SKM-1 (cell line): ENCODE data around the gene IL21R.
"Not testable (repeated sequence)": the region's sequence is repeated elsewhere in the genome, so short reads cannot be mapped to it uniquely, and the experiment has no call there.

Experiments used
- DNase-seq: peaks from one replicate; lab custom pipeline; 2025; ENCODE audit not compliant: unreplicated experiment; lab: John Stamatoyannopoulos, UW

IL21R gene

GRCh38 chr16:27400751-27401620 lies 988 bp upstream of the IL21R start:
- peak; percentile 17 for DNase-seq

- DNase-seq: no peak
Measured at GRCh38 chr16:27402569-27402963, 592 bp downstream of the IL21R start.

- DNase-seq: no peak
Measured at GRCh38 chr16:27402964-27403600, 1.1 kb downstream of the IL21R start.

GRCh38 chr16:27403601-27403992 lies 1.6 kb downstream of the IL21R start:
- DNase-seq: no peak

- no peak for DNase-seq
Measured at GRCh38 chr16:27404163-27404823, 2.3 kb downstream of the IL21R start.

- DNase-seq: no peak
Measured at GRCh38 chr16:27405546-27406451, 3.8 kb downstream of the IL21R start.

- no peak for DNase-seq
Measured at GRCh38 chr16:27406511-27407128, 4.6 kb downstream of the IL21R start.

GRCh38 chr16:27407133-27407532 lies 5.2 kb downstream of the IL21R start:
- no peak for DNase-seq

GRCh38 chr16:27408012-27408601 lies 6.1 kb downstream of the IL21R start:
- no peak for DNase-seq

GRCh38 chr16:27408602-27409031 lies 6.6 kb downstream of the IL21R start:
- DNase-seq: no peak

- DNase-seq: not testable (repeated sequence)
Measured at GRCh38 chr16:27409958-27410357, 8.0 kb downstream of the IL21R start.

- DNase-seq: no peak
Measured at GRCh38 chr16:27410761-27411160, 8.8 kb downstream of the IL21R start.

- DNase-seq: no peak
Measured at GRCh38 chr16:27413956-27414355, 12.0 kb downstream of the IL21R start.

GRCh38 chr16:27414788-27415431 lies 12.9 kb downstream of the IL21R start:
- DNase-seq: no peak

GRCh38 chr16:27417047-27417671 lies 15.2 kb downstream of the IL21R start:
- DNase-seq: no peak

GRCh38 chr16:27421961-27422740 lies 20.2 kb downstream of the IL21R start:
- no peak for DNase-seq

GRCh38 chr16:27424772-27425498 lies 23.0 kb downstream of the IL21R start:
- DNase-seq: no peak

GRCh38 chr16:27425961-27426360 lies 24.0 kb downstream of the IL21R start:
- no peak for DNase-seq
